CD4-positive, alpha-beta T cell treated with Interleukin-6 at 100 ng/mL for 8 hours (primary cell): ENCODE data around the gene POU3F1.

Experiments
- DNase-seq: peaks from one replicate; pipeline ENCODE4 v3.0.0-alpha.2; 2020; ENCODE audit warnings: mixed read lengths, low spot score

POU3F1 gene

DNA sequence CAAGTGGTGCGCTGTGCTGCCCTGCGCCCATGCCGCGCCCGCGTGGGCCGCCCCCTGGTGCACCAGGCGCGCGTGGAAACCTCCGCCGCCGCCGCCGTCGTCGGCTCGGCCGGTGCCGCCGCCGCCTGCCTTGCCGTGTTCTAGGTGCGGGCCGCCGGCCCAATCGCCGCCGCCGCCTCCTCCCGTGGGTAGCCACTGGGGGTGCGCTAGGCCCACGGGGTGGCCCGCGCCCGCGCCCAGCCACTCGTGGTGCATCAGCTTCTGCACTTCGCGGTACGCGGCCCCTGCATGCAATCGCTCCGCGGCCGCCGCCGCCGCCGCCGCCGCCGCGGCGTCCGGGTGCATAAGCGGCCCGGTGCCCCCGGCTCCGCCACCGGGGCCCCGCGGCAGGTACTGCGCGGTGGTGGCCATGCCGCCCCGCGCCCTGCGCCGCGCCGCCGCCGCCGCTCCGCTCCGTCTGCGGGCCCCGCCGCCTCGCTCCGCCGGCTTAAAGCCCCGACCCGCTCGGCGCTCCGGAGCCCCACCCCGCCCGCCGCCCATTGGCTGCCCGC lies at the start of gene POU3F1:
Gene POU3F1, minus strand, starts transcription at position 461 of the 551 bp plus-strand sequence. Its CDS starts 50 bp downstream, at position 411.
- no peak for DNase-seq

DNA sequence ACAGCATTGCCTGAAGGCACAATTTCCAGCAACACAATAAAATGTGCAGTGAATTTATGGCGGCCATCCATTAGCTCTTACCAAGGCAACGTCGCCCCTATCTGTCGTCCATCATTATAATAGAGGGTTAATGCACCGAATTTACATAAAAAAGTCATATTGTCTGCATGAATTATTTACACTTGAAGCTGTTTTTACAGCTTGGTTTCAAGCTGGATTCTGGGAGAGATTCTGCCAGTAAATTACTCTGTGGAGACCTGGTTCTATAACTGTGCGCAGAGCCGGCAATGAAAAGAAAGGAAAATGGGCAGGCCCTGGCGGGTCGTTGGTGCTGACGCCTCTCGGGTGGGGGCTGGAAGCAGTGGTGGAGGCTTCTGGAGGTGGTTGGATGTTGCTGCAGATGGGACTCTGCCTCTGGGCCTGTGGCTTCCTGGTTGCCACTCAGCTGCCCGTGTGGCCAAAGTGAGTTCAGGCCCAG lies 48.9 kb upstream of the POU3F1 start:
- DNase-seq = no peak

DNA sequence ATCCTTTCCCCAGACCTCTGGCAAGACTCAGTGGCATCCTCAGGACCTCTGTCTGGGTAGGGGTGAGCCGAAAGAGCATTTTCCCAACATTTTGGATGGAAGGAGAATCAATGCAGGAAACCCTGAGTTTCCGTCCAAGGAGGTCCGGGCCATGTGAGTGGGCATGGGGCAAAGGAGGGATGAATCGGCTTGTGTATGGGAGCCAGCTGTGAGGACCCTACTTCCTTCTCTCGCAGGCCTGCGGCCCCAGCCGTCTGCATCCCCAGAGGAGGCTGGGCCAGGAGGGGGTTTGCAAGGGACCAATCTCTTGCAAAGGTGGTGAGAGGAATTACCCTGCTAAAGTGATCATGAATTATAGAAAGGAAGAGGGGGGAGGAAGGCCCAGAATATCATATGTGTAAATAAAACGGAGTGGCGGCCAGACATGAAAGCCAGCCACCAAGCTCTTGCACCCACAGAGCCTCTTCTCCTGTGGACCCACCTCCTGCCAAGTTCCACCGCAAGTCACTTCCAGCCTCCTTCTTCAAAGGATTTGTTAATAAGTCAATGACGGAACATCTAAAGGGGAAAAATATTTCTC lies 48.2 kb upstream of the POU3F1 start:
- no peak for DNase-seq

GRCh38 chr1:38093569-38094520 lies 47.3 kb upstream of the POU3F1 start:
- no peak for DNase-seq

- no peak for DNase-seq
Measured at GRCh38 chr1:38092256-38092655, 45.7 kb upstream of the POU3F1 start.

DNA sequence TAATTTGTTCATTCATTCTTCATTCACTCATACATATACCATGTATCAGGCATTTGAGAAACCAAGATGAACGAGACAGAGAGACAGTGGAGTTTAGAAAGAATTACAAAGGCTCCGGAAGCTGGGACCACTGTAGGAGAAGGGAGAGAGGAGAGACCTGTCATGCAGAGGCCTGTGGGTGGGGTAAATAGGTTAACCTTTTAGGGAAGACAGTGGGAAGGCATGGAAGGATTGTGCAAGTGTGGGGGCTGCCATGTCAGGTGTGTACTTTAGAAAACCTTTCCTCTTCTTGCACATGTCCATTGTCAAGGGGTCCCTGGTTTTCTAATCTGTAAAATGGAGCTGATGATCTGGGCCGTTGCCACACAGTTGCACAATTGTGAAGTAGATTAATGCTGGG lies 44.2 kb upstream of the POU3F1 start:
- DNase-seq = no peak

- DNase-seq = no peak
Measured at GRCh38 chr1:38089712-38090360, 43.2 kb upstream of the POU3F1 start.

DNA sequence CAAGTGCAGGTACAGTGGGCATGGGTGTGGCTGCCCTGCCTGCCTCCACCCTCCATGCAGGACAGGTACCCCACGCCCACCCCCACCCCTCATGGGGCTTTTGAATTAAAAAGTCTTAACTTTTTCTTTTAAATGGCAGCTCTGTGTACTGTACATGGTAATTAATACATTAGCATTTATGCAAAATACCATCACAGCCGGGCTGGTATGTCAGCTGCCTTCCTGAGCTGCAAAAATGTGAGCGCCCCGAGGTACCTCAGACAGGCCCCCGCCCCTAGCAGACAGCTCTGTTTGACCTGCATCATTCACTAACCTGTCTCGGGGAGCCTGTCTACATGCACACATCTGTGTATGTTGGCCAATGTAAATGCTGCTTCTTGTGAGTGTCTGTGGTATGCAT lies 42.2 kb upstream of the POU3F1 start:
- DNase-seq = no peak

GRCh38 chr1:38088366-38088765 lies 41.8 kb upstream of the POU3F1 start:
- DNase-seq = no peak

GRCh38 chr1:38087676-38088075 lies 41.1 kb upstream of the POU3F1 start:
- no peak for DNase-seq

GRCh38 chr1:38085666-38086330 lies 39.2 kb upstream of the POU3F1 start:
- DNase-seq = no peak

DNA sequence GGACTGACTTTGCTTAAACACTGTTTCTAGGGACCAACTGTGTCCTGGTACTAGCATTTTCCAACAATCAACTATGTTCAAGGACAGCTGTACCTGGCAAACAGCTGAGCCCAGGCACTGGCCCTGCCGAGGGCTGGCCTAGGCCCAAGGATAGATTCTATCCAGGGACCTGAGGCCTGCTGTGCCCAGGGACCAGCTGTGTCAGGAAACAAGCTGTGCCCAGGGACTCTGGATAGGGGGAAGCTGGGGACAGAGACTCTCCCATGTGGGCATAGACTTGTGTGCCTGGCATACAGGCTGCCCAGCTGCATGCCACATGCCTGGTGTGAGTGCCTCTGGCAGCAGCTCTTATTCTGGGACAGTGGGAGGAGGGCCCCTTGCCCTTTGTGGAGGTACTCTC lies 38.1 kb upstream of the POU3F1 start:
- DNase-seq = no peak

- DNase-seq = no peak
Measured at GRCh38 chr1:38084113-38084512, 37.5 kb upstream of the POU3F1 start.

DNA sequence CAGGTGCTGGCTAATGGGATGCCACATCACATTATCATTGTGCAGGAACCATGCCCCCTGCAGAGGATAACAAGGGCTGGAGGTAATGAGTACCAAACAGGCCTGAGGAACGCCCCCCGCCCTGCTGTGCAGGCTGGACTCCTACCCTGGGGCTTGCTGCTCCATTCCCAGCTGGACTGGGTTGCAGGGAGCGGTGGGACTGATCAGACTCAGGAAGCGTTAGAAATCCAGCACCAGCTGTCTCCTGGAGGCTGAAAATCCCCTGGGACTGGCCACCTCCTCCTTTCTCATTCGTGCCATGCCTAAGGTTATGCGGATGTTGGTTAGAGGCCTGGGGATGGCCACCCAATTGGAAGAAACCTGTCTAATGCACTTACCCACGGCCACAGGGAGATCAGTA lies 36.9 kb upstream of the POU3F1 start:
- no peak for DNase-seq

DNA sequence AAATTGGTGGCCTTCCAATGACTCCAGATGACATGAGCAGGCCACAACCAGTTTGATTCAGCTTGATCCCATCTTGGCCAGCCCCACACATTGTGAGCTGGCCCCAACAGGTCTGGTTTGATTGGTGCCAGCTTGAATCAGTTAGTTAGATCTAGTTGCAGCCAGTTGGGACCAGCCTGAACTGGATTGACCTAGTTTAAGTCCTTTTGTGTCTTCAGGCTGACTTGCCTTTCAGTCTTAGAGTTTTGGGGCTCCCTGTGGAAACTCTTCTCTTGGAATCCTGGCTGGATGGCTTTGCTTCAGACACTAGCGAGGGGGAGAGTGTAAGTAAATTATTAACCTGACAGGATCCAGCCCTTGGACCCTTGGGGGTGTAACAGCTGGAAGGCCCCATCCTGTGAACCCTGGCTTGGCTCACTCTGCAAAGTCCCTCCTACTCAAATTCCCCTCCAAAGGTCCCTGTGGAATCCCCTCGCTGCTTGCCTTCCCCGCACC lies 36.2 kb upstream of the POU3F1 start:
- no peak for DNase-seq

- no peak for DNase-seq
Measured at GRCh38 chr1:38079019-38079418, 32.4 kb upstream of the POU3F1 start.

GRCh38 chr1:38077523-38078147 lies 31.0 kb upstream of the POU3F1 start:
- no peak for DNase-seq

GRCh38 chr1:38076455-38076854 lies 29.9 kb upstream of the POU3F1 start:
- no peak for DNase-seq

DNA sequence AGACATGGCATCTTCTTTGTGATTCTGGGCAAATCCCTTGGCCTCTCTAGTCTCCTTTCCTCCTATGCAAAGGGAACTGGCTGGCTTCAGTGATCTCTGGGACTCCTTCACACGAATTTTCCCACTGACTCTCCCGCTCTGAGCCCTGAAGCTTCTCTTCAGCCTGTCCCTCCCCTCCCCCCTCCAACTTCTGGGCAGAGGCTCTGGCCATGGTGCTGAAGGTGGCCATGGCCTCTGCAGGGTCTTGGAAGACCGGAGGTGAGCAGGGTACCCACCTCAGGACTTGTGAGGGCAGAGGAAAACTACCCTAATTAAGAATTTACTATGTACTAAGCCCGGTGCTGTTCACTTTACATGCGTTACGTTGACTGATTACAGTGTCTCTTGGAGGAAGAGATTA lies 29.4 kb upstream of the POU3F1 start:
- no peak for DNase-seq

- no peak for DNase-seq
Measured at GRCh38 chr1:38075191-38075590, 28.6 kb upstream of the POU3F1 start.

DNA sequence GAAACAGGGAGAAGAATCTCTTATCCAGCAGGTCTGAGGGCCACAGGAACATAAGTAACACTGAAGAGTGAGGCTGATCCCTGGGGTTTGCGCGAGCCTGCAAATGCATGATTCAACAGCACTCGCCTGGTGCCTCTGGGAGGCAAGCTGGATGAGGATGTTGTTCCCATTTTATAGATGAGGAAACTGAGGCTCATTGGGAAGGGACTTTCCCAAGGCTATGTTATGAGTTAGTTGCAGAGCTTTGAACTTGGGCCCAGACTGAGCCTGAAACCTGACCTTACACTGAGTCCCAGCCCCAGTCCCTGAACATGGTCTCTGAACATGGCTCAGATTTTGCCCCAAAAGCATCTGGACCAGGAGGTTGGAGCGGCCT lies 27.7 kb upstream of the POU3F1 start:
- no peak for DNase-seq
